HG03439 (cell line): Measurements from ENCODE around the gene HIPK2.

ENCODE experiments used
- ATAC-seq: cut with Tn5 transposase; IDR thresholded peaks from one replicate; pipeline ENCODE4 v1.9.1; 2021; ENCODE audit warnings: mild to moderate bottlenecking, moderate library complexity; ENCODE audit not compliant: unreplicated experiment

Gene HIPK2

GRCh38 chr7:139777948-139778841 is at the start of gene HIPK2:
Gene HIPK2, minus strand, starts transcription at chr7:139777998. Its CDS starts 375 bp downstream, at chr7:139777623.
- ATAC-seq: peak; percentile 58

GRCh38 chr7:139827042-139827441 is 49.2 kb upstream of the HIPK2 start:
- no peak for ATAC-seq

GRCh38 chr7:139825666-139826290 is 48.0 kb upstream of the HIPK2 start:
- no peak for ATAC-seq

GRCh38 chr7:139823959-139824521 is 46.2 kb upstream of the HIPK2 start:
- ATAC-seq: no peak

- no peak for ATAC-seq
These were observed 45.1 kb upstream of the HIPK2 start for GRCh38 chr7:139822855-139823254.

- no peak for ATAC-seq
These were observed 43.7 kb upstream of the HIPK2 start for GRCh38 chr7:139821349-139822105.

GRCh38 chr7:139820089-139820488 is 42.3 kb upstream of the HIPK2 start:
- ATAC-seq: no peak

- ATAC-seq: no peak
These were observed 39.5 kb upstream of the HIPK2 start for GRCh38 chr7:139817249-139817648.

GRCh38 chr7:139813689-139814088 is 35.9 kb upstream of the HIPK2 start:
- no peak for ATAC-seq

- ATAC-seq: no peak
These were observed 35.4 kb upstream of the HIPK2 start for GRCh38 chr7:139813151-139813550.

- ATAC-seq: no peak
These were observed 33.3 kb upstream of the HIPK2 start for GRCh38 chr7:139811066-139811465.

GRCh38 chr7:139808846-139809442 is 31.1 kb upstream of the HIPK2 start:
- no peak for ATAC-seq

GRCh38 chr7:139808427-139808826 is 30.6 kb upstream of the HIPK2 start:
- ATAC-seq: no peak

GRCh38 chr7:139807009-139807408 is 29.2 kb upstream of the HIPK2 start:
- no peak for ATAC-seq

- ATAC-seq: no peak
These were observed 26.8 kb upstream of the HIPK2 start for GRCh38 chr7:139804571-139804970.

- ATAC-seq: no peak
These were observed 21.8 kb upstream of the HIPK2 start for GRCh38 chr7:139799586-139799985.

- no peak for ATAC-seq
These were observed 21.1 kb upstream of the HIPK2 start for GRCh38 chr7:139798892-139799291.

GRCh38 chr7:139798221-139798620 is 20.4 kb upstream of the HIPK2 start:
- ATAC-seq: no peak

GRCh38 chr7:139797607-139798006 is 19.8 kb upstream of the HIPK2 start:
- ATAC-seq: no peak

GRCh38 chr7:139791316-139791715 is 13.5 kb upstream of the HIPK2 start:
- no peak for ATAC-seq

- ATAC-seq: no peak
These were observed 6.8 kb upstream of the HIPK2 start for GRCh38 chr7:139784648-139785047.
